ENCODE data around the gene SPINT1.

Gene SPINT1, protein sequence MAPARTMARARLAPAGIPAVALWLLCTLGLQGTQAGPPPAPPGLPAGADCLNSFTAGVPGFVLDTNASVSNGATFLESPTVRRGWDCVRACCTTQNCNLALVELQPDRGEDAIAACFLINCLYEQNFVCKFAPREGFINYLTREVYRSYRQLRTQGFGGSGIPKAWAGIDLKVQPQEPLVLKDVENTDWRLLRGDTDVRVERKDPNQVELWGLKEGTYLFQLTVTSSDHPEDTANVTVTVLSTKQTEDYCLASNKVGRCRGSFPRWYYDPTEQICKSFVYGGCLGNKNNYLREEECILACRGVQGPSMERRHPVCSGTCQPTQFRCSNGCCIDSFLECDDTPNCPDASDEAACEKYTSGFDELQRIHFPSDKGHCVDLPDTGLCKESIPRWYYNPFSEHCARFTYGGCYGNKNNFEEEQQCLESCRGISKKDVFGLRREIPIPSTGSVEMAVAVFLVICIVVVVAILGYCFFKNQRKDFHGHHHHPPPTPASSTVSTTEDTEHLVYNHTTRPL

DNA sequence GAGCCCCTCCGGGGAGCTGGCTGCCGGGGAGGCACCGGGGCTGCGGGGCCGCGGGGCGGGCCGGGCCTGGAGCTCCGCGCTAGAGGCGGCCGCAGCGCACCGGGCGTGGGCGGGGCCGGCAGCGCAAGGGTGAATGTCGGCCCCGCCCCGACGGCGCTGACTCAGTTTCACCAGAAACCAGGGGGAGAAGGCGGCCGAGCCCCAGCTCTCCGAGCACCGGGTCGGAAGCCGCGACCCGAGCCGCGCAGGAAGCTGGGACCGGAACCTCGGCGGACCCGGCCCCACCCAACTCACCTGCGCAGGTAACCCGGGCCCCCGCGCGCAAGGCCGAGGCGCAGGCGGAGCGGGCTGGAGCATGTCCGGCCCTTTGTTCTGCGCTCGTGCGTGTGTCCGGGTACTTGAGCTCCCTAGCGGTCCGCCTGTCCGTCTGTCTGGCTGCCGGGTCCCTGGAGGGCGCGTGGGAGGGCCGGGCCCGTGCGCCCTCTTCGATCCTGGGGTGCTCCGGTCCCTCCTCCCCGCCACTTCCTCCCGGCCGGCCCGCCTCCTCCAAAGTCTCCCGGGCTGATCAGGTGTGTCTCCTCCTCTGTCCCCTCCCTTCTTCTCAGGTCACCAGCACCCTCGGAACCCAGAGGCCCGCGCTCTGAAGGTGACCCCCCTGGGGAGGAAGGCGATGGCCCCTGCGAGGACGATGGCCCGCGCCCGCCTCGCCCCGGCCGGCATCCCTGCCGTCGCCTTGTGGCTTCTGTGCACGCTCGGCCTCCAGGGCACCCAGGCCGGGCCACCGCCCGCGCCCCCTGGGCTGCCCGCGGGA is at the start of gene SPINT1:
TSS of gene SPINT1 (plus strand) at position 164 of the 811 bp plus-strand sequence. CDS start at position 671, 507 bp downstream.
- no peak for DNase-seq (ENCODE audit: low spot score)

DNA sequence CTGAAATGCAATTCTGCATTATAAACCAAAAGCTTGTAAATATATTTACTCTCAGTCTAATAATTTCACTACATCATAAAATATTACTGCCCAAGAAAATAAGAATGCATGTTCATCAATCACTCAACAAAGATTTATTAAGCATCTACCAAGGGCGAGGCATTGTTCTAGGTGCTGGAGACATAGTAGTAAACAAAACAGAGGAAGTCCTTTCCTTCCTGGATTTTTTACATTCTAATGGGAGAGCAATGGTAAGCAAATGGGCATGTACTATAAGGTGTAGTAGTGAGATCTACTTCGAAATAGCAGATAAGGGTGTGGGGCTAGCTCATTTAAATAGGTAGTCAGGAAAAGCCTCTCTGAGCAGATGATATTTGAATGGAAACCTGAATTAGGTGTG is 47.8 kb upstream of the SPINT1 start:
- DNase-seq (ENCODE audit: low spot score): no peak

DNA sequence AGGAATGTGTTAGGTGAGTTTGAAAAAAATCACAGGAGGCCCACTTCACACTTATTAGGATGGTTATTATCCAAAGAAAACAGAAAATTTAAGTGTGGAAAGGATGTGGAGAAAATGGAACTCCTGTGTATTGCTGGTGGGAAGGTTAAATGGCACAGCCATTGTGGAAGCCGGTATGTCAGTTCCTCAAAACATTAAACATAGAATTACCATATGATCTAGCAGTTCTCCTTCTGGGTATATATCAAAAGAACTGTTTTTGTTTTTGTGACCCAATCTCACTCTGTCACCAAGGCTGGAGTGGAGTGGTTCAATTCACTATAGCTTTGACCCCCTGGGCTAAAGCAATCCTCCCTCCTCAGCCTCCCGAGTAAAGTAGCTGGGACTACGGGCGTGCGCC is 47.3 kb upstream of the SPINT1 start:
- no peak for DNase-seq (ENCODE audit: low spot score)

DNA sequence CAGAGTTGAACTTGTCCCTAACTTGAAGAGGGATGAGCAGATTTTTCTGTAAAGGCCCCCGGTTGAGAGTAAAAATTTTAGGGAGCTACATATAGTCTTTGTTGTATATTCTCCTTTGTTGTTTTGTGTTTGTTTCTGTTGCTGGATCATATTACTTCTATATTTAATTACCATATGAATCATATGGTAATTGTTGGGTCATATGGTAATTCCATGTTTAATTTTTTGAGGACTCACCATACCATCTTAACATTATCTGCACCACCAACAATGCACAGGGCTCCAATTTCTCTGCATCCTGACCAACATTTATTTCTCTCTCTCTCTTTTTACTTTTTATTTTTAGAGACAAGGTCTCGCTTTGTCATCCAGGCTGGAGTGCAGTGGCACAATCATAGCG is 44.3 kb upstream of the SPINT1 start:
- DNase-seq (ENCODE audit: low spot score): no peak

DNA sequence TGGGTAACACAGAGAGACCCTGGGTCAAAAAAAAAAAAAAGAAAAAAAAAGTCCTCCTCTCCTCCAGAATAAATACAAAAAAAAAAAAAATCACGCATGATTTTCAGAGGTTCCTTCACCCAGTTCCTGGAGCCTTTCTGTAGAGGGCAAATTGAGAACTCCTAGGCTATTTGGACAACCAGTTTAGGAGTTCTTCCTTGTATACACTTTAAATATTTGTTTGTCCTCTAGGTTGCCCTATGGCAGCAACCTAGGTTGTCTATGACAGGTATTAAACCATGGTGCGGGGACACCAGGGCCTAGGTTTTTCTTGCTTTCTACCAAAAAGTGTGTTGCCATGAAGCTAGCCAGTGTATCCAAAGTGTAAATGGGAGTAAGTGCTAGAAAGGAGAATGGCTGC is 40.8 kb upstream of the SPINT1 start:
- DNase-seq (ENCODE audit: low spot score): no peak

DNA sequence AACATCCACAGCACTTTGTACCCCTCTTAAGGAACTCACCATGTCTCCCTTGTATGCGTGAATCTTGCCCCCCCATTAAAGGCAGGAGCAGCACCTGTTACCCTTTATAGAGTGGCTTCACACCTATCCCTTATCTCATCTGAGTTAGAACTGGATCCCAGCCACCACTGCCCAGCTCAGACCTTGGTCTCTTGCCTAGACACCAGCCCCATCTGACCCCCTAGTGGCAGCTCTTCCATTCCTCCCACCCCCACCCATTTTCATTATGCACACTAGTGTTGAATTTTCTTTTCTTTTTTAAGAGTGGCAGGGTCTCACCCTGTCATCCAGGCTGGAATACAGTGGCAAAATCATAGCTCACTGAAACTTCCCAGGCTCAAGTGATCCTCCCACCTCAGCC is 40.2 kb upstream of the SPINT1 start:
- no peak for DNase-seq (ENCODE audit: low spot score)

DNA sequence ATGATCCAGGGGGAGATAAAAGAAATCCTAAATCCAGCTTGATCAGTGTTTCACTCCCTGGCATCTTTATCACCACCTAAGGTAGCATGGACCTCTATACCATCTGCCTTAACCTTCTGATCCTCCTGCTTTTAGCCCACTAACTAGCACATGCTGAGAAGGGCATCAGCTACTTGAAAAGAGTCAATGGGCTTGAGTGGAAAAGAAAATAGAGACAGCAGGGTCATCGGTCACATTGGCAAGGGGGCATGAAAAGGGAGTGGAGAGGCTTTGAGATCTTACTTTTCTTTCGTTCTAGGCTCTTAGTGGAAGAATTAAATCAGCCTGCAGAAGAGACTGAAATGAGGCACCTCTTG is 37.2 kb upstream of the SPINT1 start:
- no peak for DNase-seq (ENCODE audit: low spot score)

DNA sequence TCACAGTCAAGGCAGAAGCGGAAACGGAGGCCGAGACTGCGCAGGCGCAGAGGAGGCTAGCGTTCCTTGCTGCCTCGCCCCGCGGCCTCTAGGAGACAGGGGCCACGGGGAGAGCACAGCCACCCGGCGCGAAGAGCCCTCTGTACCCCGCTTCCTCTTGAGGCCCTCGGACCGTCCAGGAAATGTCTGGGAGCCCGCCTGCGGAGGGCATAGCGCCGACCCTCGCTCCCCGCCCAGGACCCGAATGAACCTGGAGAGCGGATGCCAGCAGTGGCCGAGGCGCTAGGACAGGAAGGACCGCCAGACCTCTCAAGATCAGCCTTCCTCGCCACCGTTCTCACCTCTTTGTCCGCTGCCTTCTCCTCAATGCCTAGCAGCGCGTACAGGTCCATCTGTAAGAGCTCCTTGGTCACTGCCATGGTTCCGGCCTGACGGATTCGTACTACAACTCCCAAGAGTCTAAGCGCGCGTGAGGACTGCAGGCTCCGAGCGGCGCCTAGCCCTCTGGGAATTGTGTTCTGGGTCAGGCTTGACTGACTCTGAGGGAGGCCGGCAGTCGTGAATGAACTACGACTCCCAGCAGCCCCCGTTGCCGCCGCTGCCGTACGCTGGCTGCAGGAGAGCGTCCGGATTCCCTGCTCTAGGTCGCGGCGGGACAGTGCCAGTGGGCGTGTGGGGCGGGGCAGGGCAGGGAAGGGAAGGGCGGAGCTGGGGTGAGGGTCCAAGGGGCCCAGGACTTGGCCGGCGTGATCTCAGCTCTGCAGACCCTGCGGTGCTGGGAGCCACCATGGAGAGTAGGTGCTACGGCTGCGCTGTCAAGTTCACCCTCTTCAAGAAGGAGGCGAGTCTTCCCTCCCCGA is 36.6 kb upstream of the SPINT1 start, which contains the start of the genes DNAJC17 and ZFYVE19:
TSS of gene DNAJC17 (minus strand) at position 446 of the 860 bp plus-strand sequence. CDS start at position 419, 27 bp downstream.
TSS of gene ZFYVE19 (plus strand) at position 62 of the 860 bp plus-strand sequence. CDS start at position 563, 501 bp downstream.
- DNase-seq (ENCODE audit: low spot score): peak; percentile 95

DNA sequence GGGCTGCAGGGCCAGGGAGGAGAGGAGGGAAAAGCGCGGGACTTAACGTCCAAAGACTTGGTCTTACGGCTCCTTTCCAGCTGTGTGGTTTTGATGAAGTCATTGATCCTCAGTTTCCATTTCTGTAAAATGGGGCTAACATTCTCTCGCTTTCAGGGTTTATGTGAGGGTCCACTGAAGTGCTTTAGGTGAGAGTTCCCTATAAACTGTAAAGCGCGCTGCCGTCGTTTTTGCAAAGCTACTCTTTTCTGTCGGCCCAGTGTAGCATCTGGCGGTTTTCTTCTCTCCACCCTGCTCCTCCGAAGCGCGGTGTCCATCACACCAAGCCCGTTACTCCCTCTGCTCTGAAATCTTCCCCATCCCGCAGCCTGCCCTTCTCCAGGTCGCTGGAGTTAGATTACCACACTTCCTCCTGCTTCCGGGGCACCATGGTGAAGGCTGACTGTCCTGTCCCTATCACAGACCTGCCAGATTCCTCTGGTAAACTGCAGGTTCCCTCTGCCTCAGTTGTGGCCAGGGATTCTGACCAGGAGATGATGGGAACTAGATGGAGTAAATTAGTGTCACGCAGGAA is 35.9 kb upstream of the SPINT1 start:
- no peak for DNase-seq (ENCODE audit: low spot score)

DNA sequence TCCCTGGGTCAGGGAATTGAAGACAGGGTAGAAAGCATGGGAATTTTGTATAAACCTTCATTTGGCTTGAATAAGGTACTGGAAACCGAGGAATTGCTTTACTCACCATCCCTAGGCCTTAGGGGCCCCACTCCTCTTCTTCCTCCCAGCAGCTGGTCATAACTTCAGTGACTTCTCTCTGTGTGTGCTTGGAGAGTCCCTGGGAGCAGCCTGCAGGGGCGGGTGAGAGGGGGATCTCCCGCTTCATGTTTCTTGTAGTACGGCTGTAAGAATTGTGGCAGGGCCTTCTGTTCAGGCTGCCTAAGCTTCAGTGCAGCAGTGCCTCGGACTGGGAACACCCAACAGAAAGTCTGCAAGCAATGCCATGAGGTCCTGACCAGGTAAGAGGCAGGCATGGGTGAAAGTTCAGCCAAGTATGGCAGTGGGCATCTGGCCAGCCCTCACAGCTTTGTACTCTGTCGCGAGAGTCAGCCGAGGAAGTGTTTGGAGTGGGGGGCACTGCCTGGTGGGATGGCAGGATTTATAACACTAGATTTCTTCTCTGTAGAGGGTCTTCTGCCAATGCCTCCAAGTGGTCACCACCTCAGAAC is 34.9 kb upstream of the SPINT1 start:
- no peak for DNase-seq (ENCODE audit: low spot score)

DNA sequence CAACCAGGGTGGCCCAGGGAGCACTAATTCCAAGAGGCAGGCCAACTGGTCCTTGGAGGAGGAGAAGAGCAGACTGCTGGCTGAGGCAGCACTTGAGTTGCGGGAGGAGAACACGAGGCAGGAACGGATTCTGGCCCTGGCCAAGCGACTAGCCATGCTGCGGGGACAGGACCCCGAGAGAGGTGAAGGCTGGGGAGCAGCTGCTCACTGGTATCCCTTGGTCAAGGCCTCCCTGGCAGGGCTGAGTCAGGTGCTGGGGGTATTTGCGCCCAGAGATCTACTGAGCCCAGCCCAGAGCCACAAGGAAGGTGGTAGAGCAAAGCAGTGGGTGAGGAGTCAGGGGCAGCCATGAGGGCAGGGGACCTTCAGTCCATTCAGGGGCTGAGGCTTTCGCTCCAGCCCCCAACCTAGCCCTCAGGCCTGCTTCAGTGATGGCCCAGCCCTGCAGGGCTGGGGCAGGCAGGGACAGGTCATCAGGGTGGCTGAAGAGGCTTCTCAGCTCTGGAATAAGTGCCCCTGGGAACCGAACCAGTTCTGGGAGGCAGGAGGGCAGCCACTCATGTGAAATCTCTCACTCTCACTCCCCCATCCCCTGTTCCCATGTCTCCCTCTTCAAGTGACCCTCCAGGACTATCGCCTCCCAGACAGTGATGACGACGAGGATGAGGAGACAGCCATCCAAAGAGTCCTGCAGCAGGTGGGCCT is 31.0 kb upstream of the SPINT1 start:
- DNase-seq (ENCODE audit: low spot score): no peak

DNA sequence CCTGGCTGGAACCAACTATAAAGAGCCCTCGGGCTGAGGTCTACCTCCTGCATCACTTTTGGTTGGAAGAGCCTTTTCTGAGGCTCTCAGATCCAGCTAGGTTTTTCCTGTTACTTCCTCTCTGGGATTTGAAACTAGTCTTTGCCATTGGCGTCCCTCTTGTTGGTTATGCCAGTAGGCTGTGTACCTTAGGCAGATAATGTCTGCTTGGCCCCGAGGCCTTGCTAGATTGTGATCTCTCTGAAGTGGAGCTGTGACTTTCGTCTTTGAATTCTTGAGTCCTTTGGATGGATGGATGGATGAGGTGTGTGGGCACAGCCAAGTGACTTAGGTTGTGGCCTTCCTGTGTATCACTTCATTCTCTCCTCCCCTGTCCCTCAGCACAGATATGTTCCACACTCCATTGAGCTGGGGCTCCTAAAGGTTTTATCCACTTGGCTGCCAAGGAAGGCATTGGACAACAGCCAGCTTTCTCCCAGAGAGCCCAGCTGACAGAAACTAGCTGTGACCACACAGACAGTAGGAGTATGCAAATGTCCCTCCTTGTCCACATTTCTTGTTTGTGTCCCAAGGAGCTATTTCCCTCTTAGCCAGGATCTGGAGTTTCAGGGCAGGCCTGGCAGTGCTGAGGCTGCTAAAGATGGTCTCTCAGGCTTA is 28.7 kb upstream of the SPINT1 start:
- no peak for DNase-seq (ENCODE audit: low spot score)

DNA sequence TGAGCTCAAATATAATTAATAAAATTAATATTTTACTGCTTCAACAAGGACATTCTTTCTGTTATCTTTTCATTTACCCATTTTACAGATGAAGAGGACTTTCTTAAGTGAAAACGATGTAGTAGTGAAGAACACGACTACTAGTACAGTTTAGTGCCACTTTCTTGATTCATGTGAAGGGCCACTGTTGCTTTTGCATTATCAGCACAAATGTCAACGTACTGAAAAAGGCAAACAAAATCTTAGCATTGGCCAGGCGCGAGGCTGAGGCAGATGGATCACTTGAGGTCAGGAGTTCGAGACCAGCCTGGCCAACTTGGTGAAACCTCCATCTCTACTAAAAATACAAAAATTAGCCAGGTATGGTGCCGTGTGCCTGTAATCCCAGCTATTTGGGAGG is 24.8 kb upstream of the SPINT1 start:
- DNase-seq (ENCODE audit: low spot score): no peak

DNA sequence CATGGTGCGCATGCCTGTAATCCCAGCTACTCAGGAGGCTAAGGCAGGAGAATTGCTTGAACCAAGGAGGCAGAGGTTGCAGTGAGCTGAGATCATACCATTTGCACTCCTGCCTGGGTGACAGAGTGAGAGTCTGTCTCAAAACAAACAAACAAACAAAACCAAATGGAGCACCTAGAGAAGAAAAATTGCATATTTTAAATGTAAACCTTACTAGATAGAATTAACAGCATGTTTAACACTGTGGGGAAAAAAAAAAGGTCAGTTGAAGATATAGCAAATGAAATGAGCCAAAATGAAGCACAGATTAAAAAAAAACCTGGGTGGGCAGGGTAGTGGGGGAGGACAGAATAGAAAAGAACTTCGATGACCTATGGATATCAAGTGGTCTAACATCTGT is 22.7 kb upstream of the SPINT1 start:
- no peak for DNase-seq (ENCODE audit: low spot score)

DNA sequence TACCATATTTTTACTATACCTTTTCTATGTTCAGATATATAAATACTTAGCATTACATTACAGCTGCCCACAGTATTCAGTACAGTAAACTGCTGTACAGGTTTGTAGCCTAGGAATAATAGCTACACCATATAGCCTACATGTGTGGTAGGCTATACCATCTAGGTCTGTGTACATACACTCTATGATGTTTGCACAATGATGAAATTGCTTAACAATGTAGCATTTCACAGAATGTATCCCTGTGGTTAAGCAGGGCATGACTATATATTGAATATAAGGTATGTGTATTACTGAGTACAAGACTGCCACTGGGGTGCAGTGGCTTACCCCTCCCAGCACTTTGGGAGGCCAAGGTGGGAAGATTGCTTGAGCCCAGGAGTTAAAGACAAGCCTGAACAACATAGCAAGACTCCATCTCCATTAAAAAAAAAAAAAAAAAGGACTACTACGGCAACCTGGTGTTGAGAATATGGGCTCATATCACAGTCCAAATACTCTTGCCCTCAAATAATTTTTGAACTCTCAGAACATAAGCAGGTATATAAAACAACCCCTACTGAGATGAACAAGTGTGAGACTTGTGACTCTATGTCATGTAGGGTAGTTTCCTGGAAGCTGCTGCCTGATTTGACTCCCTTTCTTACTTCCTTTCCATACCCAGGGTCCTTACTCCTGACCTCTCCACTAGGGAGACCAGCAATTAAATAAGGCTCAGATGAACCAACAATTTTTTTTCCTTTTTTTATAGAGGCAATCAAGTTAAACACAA is 20.1 kb upstream of the SPINT1 start:
- no peak for DNase-seq (ENCODE audit: low spot score)

DNA sequence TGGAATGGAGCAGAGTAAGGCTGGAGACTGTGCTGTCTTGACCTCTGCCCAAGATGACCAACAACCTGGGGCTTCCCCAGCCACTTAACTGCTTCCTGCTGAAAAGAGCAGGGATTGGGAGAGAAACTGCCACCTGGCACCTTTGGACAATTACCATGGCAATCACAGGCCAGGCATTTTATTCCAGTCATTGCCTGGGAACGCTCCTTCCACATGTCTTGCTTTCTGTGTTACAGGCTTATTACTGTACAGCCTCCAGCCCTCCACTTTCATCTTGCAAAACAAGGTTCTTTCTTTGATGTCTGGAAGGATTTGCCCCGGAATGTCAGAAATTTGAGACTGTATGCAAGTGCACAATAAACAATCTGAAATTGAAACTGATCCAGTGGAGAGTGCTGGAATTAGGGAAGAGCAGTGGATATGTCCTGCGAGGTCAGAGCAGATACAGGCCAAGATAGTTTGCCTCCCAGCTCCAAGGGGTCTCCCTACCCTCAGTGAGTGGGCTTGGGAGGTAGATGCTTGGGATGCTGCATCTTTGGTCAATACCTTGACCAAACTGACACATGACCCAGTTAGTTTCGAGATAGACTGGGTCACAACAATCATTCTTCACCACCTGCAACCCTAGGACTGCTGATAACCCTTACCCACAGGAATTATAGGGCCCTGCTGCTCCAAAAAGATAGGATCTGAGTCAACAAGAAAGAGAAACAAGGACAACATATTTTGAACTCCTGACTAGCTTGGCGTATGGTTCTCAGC is 18.0 kb upstream of the SPINT1 start:
- no peak for DNase-seq (ENCODE audit: low spot score)

DNA sequence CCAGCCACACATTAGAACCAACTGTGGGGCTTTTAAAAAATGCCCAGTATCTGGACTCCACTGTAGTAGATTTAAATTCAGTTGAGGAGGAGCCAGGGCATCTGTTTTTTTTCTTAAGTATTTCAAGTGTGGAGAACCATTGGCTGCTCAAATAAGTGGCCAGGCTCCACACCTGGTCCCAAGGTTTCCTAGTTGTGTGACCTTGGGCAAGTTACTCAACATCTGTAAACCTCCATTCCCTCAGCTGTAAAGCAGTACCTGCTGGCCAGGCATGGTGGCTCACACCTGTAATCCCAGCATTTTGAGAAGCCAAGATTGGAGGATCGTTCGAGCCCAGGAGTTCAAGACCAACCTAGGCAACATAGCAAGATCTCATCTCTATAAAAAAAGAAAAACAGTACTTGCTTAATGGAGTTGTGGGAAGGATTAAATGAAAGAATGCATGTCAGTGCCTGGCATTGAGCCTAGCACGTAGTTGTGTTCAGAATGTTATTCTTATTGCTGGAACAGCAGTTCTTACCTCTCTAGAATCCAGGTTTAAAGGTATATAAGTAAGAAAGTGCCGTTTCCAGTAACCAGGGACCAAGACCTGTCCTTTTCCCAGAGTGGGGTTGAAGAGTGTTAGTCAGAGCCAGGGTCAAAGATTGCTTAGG is 17.3 kb upstream of the SPINT1 start:
- DNase-seq (ENCODE audit: low spot score): no peak

DNA sequence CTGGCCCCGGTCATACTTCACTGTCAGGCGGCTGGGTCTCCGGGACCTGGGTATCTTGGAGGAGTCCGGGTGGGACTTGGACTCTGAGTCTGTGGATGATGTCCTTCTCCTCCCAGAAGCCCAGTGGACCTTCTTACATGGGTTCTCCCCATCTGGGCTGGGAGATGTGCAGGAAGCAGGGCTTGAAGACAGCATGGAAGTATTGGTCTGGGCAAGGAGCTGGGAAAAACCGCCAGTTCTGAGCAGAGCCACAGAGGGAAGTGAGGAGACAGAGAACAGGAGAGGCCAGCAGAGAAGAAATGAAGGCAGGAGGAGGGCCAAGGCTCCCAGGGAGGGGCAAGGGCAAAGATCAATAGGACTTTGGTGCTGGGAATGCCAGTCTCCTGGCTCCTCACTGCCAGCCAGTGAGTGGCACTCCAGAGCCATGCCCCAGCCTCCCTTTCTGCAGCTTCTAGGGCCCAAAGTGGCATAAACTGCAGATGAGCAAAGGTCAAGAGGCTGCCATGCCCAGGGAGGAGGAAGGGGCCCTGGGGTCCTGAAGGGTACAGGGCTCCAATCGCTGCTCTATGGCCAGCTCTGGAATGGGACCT is 15.3 kb upstream of the SPINT1 start, which contains the start of gene PPP1R14D:
TSS of gene PPP1R14D (minus strand) at position 262 of the 590 bp plus-strand sequence. CDS start at position 195, 67 bp downstream.
- no peak for DNase-seq (ENCODE audit: low spot score)
